Endothelial cell of umbilical vein (primary cell): ENCODE data around the gene RCOR3.
"Not testable (repeated sequence)": the region's sequence is repeated elsewhere in the genome, so short reads cannot be mapped to it uniquely, and the experiment has no call there.

ENCODE experiments used
- CTCF ChIP-seq, 2 donors: IDR thresholded peaks; 1 replicate in 1 of 2; 2 replicates in 1 of 2; pipeline ENCODE4 v1.5.1; 2011; ENCODE audit warnings: low read length in 2 of 2, mild to moderate bottlenecking in 2 of 2, moderate library complexity in 2 of 2, control low read depth in 1 of 2, inconsistent platforms in 1 of 2, low read depth in 1 of 2; ENCODE audit not compliant: insufficient read depth in 1 of 2; ENCODE audit errors: extremely low read depth in 1 of 2
- EZH2 ChIP-seq: IDR thresholded peaks from 2 replicates; pipeline ENCODE4 v1.6.1; 2012; ENCODE audit warnings: borderline replicate concordance, low read depth, mild to moderate bottlenecking, moderate library complexity, low read length, inconsistent platforms; ENCODE audit not compliant: severe bottlenecking
- GATA2 ChIP-seq: IDR thresholded peaks from 2 replicates; pipeline ENCODE4 v1.7.0; 2011; ENCODE audit warnings: low read depth, mild to moderate bottlenecking, moderate library complexity, mixed read lengths, low read length; ENCODE audit not compliant: insufficient read length, insufficient read depth
- MAX ChIP-seq: IDR thresholded peaks from 2 replicates; pipeline ENCODE4 v1.6.1; 2011; ENCODE audit not compliant: insufficient read depth, insufficient read length
- POLR2A ChIP-seq: IDR thresholded peaks from 2 replicates; pipeline ENCODE4 v1.6.1; 2012; ENCODE audit warnings: low read depth, mild to moderate bottlenecking, control low read depth, low read length
- POLR2AphosphoS5 ChIP-seq: IDR thresholded peaks from 2 replicates; pipeline ENCODE4 v1.6.1; 2012; ENCODE audit warnings: low read depth, mild to moderate bottlenecking, control low read depth, low read length, moderate library complexity; ENCODE audit not compliant: insufficient read depth

DNA sequence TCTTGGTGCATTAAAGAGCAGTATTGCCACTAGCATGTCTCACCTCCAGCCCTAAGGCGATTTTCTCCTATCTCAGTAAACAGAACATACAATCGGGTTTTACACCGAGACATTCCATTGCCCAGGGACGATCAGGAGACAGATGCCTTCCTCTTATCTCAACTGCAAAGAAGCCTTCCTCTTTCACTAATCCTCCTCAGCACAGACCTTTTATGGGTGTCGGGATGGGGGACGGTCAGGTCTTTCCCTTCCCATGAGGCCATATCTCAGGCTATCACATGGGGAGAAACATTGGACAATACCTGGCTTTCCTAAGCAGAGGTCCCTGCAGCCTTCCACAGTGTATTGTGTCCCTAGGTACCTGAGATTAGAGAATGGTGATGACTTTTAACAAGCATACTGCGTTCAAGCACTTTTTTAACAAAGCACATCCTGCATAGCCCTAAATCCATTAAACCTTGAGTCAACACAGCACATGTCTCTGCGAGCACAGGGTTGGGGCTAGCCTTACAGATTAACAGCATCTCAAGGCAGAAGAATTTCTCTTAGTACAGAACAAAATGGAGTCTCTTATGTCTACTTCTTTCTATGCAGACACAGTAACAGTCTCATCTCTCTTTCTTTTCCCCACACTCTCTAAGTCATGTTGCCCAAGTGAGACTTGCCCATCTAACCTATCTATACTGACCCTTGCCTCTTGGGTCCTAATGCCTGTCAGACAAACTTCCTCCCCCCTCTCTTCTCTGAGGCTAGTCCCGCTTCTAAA, 36.5 kb upstream of the RCOR3 start:
- TF ChIP-seq CTCF (IDR thresholded peaks at IDR 0.05; ENCODE audit: extremely low read depth in 1 of 2, insufficient read depth in 1 of 2, low read depth in 1 of 2, low read length in 2 of 2); POLR2A; EZH2; MAX; POLR2AphosphoS5; GATA2: not testable (repeated sequence)
